HG03066 (cell line): ENCODE results near the gene PDE6D.

ENCODE experiments used
- ATAC-seq: cut with Tn5 transposase; IDR thresholded peaks from one replicate; pipeline ENCODE4 v1.9.1; 2021; ENCODE audit warnings: low read depth; ENCODE audit not compliant: unreplicated experiment

Gene PDE6D

GRCh38 chr2:231685349-231686191 is 95.5 kb downstream of the PDE6D start:
- no peak for ATAC-seq

DNA sequence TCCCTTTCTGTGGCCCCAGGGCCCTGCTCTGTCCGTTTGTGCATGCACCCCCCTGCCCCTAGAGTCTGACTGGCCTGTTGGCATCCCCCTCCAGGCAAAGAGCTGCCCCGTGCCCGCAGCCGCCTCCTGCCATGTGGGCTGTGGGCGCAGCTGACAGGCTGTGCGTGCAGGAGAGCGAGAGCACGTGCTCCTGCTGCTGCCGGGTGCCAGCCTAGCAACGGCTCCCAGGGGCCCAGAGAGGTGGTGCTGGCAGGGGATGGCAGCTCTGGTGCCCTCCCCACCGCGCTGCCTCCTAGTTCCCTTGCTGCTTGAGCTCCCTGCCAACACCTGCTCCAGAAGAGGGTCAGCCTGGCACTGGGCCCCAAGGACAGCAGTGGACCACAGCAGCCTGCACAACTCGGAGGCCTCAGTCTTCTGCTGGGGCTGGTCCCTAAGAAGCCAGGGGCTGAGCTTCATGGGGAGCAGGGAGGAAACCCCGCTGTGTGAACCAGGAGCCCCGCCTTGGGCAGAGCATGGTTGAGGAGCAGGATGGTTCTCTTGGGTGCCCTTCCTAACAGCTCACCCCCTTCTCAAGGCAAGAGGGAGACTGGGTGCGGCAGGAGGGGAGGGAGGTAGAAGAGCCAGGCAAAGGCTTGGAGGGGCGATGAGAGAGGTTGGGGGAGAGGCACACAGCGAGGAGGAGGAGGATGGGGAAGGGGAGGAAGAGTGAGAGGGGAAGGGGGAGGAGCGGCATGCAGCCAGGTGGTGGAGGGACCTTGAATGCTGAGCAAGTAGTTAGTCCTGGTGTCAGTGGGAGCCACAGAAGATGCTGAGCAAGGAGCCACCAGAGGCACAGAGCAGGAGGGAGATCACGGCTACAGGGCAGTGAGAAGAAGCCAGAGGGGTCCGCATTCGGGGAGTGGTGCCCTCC is 96.5 kb downstream of the PDE6D start:
- ATAC-seq, result no peak

GRCh38 chr2:231683292-231684235 is 97.5 kb downstream of the PDE6D start:
- no peak for ATAC-seq

GRCh38 chr2:231682603-231683291 is 98.3 kb downstream of the PDE6D start:
- ATAC-seq, result no peak
